Hematopoietic multipotent progenitor cell treated with erythropoietin and hydrocortisone succinate and interleukin-3 and kit ligand, for 8 days (in vitro differentiated cells): ENCODE results near the gene VCL.

Experiments
- DNase-seq: peaks from one replicate; pipeline ENCODE4 v3.0.0-alpha.2; 2015

The VCL gene

GRCh38 chr10:74079936-74080590 lies 82.1 kb downstream of the VCL start:
- no peak for DNase-seq

- peak; percentile 77 for DNase-seq
These were observed 83.4 kb downstream of the VCL start for GRCh38 chr10:74081192-74081803.

GRCh38 chr10:74081941-74082718 lies 84.2 kb downstream of the VCL start:
- DNase-seq = no peak

- no peak for DNase-seq
These were observed 85.4 kb downstream of the VCL start for GRCh38 chr10:74083304-74083703.

- DNase-seq = no peak
These were observed 87.0 kb downstream of the VCL start for GRCh38 chr10:74084955-74085354.

- no peak for DNase-seq
These were observed 88.4 kb downstream of the VCL start for GRCh38 chr10:74086317-74086716.

- no peak for DNase-seq
These were observed 90.8 kb downstream of the VCL start for GRCh38 chr10:74088722-74089121.

- DNase-seq = no peak
These were observed 94.5 kb downstream of the VCL start for GRCh38 chr10:74092372-74092771.

GRCh38 chr10:74093530-74094164 lies 95.7 kb downstream of the VCL start:
- DNase-seq = no peak

GRCh38 chr10:74094231-74094630 lies 96.3 kb downstream of the VCL start:
- DNase-seq = no peak

GRCh38 chr10:74096777-74097176 lies 98.9 kb downstream of the VCL start:
- no peak for DNase-seq

- DNase-seq = no peak
These were observed 99.9 kb downstream of the VCL start for GRCh38 chr10:74097776-74098175.

- DNase-seq = no peak
These were observed 101.5 kb downstream of the VCL start for GRCh38 chr10:74099420-74099819.

- no peak for DNase-seq
These were observed 101.9 kb downstream of the VCL start for GRCh38 chr10:74099836-74100235.

- peak; percentile 52 for DNase-seq
These were observed 105.8 kb downstream of the VCL start for GRCh38 chr10:74103560-74104258.

- DNase-seq = no peak
These were observed 106.6 kb downstream of the VCL start for GRCh38 chr10:74104480-74104879.

- no peak for DNase-seq
These were observed 107.1 kb downstream of the VCL start for GRCh38 chr10:74104996-74105395.

- no peak for DNase-seq
These were observed 109.5 kb downstream of the VCL start for GRCh38 chr10:74107391-74107790.

GRCh38 chr10:74109452-74109851 lies 111.5 kb downstream of the VCL start:
- DNase-seq = no peak

GRCh38 chr10:74110120-74110519 lies 112.2 kb downstream of the VCL start:
- no peak for DNase-seq

- no peak for DNase-seq
These were observed 113.9 kb downstream of the VCL start for GRCh38 chr10:74111799-74112198.

- DNase-seq = no peak
These were observed 115.6 kb downstream of the VCL start for GRCh38 chr10:74113546-74113945.

GRCh38 chr10:74114041-74114448 lies 116.1 kb downstream of the VCL start:
- no peak for DNase-seq
